HCT116 (cell line): ENCODE measurements around the gene AMOTL2. TPM values are rescaled to one million over a fixed set of nuclear protein-coding genes. Genes with fewer than 3 reads are reported as not detected.

Experiments
- ATAC-seq: fragments of 200-7000 bp; cut with Tn5 transposase; 2 replicates; pipeline ENCODE4 v1.9.1; 2020; ENCODE audit warnings: mild to moderate bottlenecking, moderate library complexity
- BruUV-seq: library from RNA; stranded (reverse); fragments of 400-500 nt; replicated peaks from 2 replicates; lab custom pipeline; 2021; lab: Mats Ljungman, UMichigan
- CTCF ChIA-PET: fragments of 300-600 bp; sonication (Branson Sonifier 250); formaldehyde crosslinking; loops from one replicate; lab custom pipeline; 2021; ENCODE audit warnings: antibody characterized with exemption; lab: Charles Lee
- POLR2A ChIA-PET: fragments of 300-600, 350-600 bp; sonication (Branson Sonifier 250); formaldehyde crosslinking; loops from one replicate; lab custom pipeline; 2021; ENCODE audit warnings: antibody characterized with exemption; lab: Charles Lee
- RAD21 ChIA-PET, 2 experiments: fragments of 300-600 bp; sonication (Branson Sonifier 250); formaldehyde crosslinking; loops; one replicate each; lab custom pipeline; 2023; ENCODE audit warnings: low total read pairs in 2 of 2; ENCODE audit not compliant: uncharacterized antibody in 2 of 2, unreplicated experiment in 2 of 2, low non-redundant PET in 1 of 2; lab: Charles Lee
- DNase-seq: peaks from one replicate; pipeline ENCODE4 v3.0.0-alpha.2; 2010; ENCODE audit warnings: low read depth, low spot score
- H2AFZ ChIP-seq: fragments of 200-600 bp; shearing (Covaris generic), sonication (generic); 2 replicates; pipeline ENCODE4 v1.6.1; 2017; ENCODE audit warnings: low read depth, mixed run types, mixed read lengths, antibody characterized with exemption, low read length; ENCODE audit not compliant: poor library complexity, severe bottlenecking
- H3K27ac ChIP-seq: 2 replicates; pipeline ENCODE4 v1.5.1; 2012; ENCODE audit warnings: low read depth, low read length
- H3K27me3 ChIP-seq: fragments of 200-600 bp; sonication (generic); 2 replicates; pipeline ENCODE4 v1.6.1; 2016; ENCODE audit warnings: mixed run types, low read length, mixed read lengths; ENCODE audit not compliant: insufficient read depth
- H3K36me3 ChIP-seq, 2 experiments: fragments of 200-500 bp in 1 of 2; fragments of 200-600 bp in 1 of 2; sonication (Bioruptor generic) in 1 of 2; sonication (generic) in 1 of 2; 2 replicates each; pipeline versions ENCODE4 v1.5.1 to v1.6.1; 2014 to 2016; ENCODE audit warnings: low read length in 2 of 2, inconsistent platforms in 1 of 2, mixed read lengths in 1 of 2, mixed run types in 1 of 2; ENCODE audit not compliant: insufficient read depth in 2 of 2, control insufficient read depth in 1 of 2
- H3K4me1 ChIP-seq, 2 experiments: fragments of 200-600 bp in 1 of 2; sonication (generic) in 1 of 2; 2 replicates each; pipeline versions ENCODE4 v1.5.1 to v1.6.1; 2012 to 2017; ENCODE audit warnings: low read length in 2 of 2, inconsistent platforms in 1 of 2, mild to moderate bottlenecking in 1 of 2, mixed read lengths in 1 of 2, mixed run types in 1 of 2, moderate library complexity in 1 of 2; ENCODE audit not compliant: insufficient read depth in 2 of 2, control insufficient read depth in 1 of 2
- H3K4me2 ChIP-seq: fragments of 200-600 bp; sonication (generic); 2 replicates; pipeline ENCODE4 v1.6.1; 2017; ENCODE audit warnings: mixed run types, low read length, mixed read lengths
- H3K4me3 ChIP-seq, 2 experiments: fragments of 200-600 bp in 1 of 2; sonication (generic) in 1 of 2; replicated peaks in 1 of 2; 2 replicates each; pipeline ENCODE4 v1.5.1; 2011 to 2016; ENCODE audit warnings: low read length in 2 of 2, control low read depth in 1 of 2, low read depth in 1 of 2, mild to moderate bottlenecking in 1 of 2, mixed read lengths in 1 of 2, mixed run types in 1 of 2
- H3K79me2 ChIP-seq: fragments of 200-600 bp; sonication (generic); 2 replicates; pipeline ENCODE4 v1.6.1; 2017; ENCODE audit warnings: mild to moderate bottlenecking, mixed run types, low read length, moderate library complexity, mixed read lengths; ENCODE audit not compliant: insufficient read depth
- H3K9ac ChIP-seq: fragments of 200-600 bp; sonication (generic); 2 replicates; pipeline ENCODE4 v1.6.1; 2016; ENCODE audit warnings: low read length, mixed read lengths
- H3K9me2 ChIP-seq: fragments of 200-600 bp; sonication (generic), shearing (Covaris generic); 2 replicates; pipeline ENCODE4 v1.6.1; 2017; ENCODE audit warnings: mixed run types, mild to moderate bottlenecking, moderate library complexity; ENCODE audit not compliant: insufficient read depth
- H3K9me3 ChIP-seq, 2 experiments: fragments of 200-500 bp in 1 of 2; fragments of 200-600 bp in 1 of 2; sonication (Bioruptor generic) in 1 of 2; sonication (generic) in 1 of 2; 2 replicates each; pipeline ENCODE4 v1.6.1; 2014 to 2017; ENCODE audit warnings: low read length in 2 of 2, mixed read lengths in 2 of 2, inconsistent platforms in 1 of 2, low read depth in 1 of 2, mild to moderate bottlenecking in 1 of 2, mixed run types in 1 of 2, moderate library complexity in 1 of 2; ENCODE audit not compliant: control insufficient read depth in 1 of 2, insufficient read depth in 1 of 2
- H4K20me1 ChIP-seq: fragments of 200-600 bp; sonication (generic), shearing (Covaris generic); 2 replicates; pipeline ENCODE4 v1.6.1; 2017; ENCODE audit warnings: mixed run types, mild to moderate bottlenecking, moderate library complexity; ENCODE audit not compliant: insufficient read depth
- CBX3 ChIP-seq: IDR thresholded peaks from 2 replicates; pipeline ENCODE4 v1.6.1; 2012; ENCODE audit warnings: low read depth
- CEBPB ChIP-seq: IDR thresholded peaks from 2 replicates; pipeline ENCODE4 v1.6.1; 2012; ENCODE audit warnings: low read depth
- EGR1 ChIP-seq: IDR thresholded peaks from 2 replicates; pipeline ENCODE4 v1.6.1; 2012; ENCODE audit warnings: low read depth
- ELF1 ChIP-seq: IDR thresholded peaks from 2 replicates; pipeline ENCODE4 v1.6.1; 2012; ENCODE audit warnings: low read depth, borderline replicate concordance
- EZH2 ChIP-seq: fragments of 200-600 bp; sonication (generic); IDR thresholded peaks from 2 replicates; pipeline ENCODE4 v1.6.1; 2017; ENCODE audit warnings: antibody characterized with exemption, mixed run types
- EZH2phosphoT487 ChIP-seq: fragments of 200-600 bp; IDR thresholded peaks from 2 replicates; pipeline ENCODE4 v1.6.1; 2018; ENCODE audit warnings: antibody characterized with exemption, borderline replicate concordance
- FOSL1 ChIP-seq: IDR thresholded peaks from 2 replicates; pipeline ENCODE4 v1.6.1; 2012; ENCODE audit warnings: low read depth
- JUND ChIP-seq: IDR thresholded peaks from 2 replicates; pipeline ENCODE4 v1.6.1; 2012
- POLR2A ChIP-seq: IDR thresholded peaks from 2 replicates; pipeline ENCODE4 v1.7.0; 2011; ENCODE audit warnings: borderline replicate concordance; ENCODE audit not compliant: insufficient read depth, insufficient read length; ENCODE audit errors: extremely low read depth
- RAD21 ChIP-seq: IDR thresholded peaks from 2 replicates; pipeline ENCODE4 v1.6.1; 2012; ENCODE audit warnings: low read depth, mild to moderate bottlenecking
- SIN3A ChIP-seq: IDR thresholded peaks from 2 replicates; pipeline ENCODE4 v1.6.1; 2012; ENCODE audit warnings: low read depth
- SRF ChIP-seq: IDR thresholded peaks from 2 replicates; pipeline ENCODE4 v1.6.1; 2012; ENCODE audit warnings: low read depth
- TCF7L2 ChIP-seq: IDR thresholded peaks from 2 replicates; pipeline ENCODE4 v1.7.0; 2011; ENCODE audit warnings: borderline replicate concordance, inconsistent platforms; ENCODE audit not compliant: insufficient read depth, insufficient read length; ENCODE audit errors: extremely low read depth
- YY1 ChIP-seq: IDR thresholded peaks from 2 replicates; pipeline ENCODE4 v1.6.1; 2011; ENCODE audit warnings: low read length, low read depth, moderate library complexity, mild to moderate bottlenecking; ENCODE audit not compliant: insufficient replicate concordance; ENCODE audit errors: extremely low read depth
- ZNF274 ChIP-seq: fragments of 200-500 bp; sonication (Bioruptor generic); IDR thresholded peaks from 2 replicates; pipeline ENCODE4 v1.6.1; 2014; ENCODE audit warnings: mild to moderate bottlenecking, low read depth, low read length, inconsistent platforms
- intact Hi-C: fragments of 100-400 bp; cut with micrococcal nuclease; formaldehyde crosslinking; loops from 2 replicates; pipeline ENCODE4 v1.10.0; 2022
- total RNA-seq: library from RNA; stranded (reverse); gene quantifications from one replicate; pipeline ENCODE4 v1.2.1, GENCODE V29; 2021; ENCODE audit not compliant: unreplicated experiment
- TF ChIP-seq, protein P1 (sequence below): IDR thresholded peaks from 2 replicates; pipeline ENCODE4 v1.6.1; 2012; ENCODE audit warnings: low read depth
- TF ChIP-seq, protein P2 (sequence below), 3 experiments: fragments of 200-600 bp in 1 of 3; sonication (generic) in 1 of 3; IDR thresholded peaks in 2 of 3; conservative IDR thresholded peaks in 1 of 3; 2 replicates each; pipeline ENCODE4 v1.5.1; 2012 to 2017; ENCODE audit warnings: low read depth in 2 of 3, low read length in 2 of 3, antibody characterized with exemption in 1 of 3, borderline replicate concordance in 1 of 3, control low read depth in 1 of 3, mild to moderate bottlenecking in 1 of 3, mixed read lengths in 1 of 3, mixed run types in 1 of 3, moderate library complexity in 1 of 3; ENCODE audit not compliant: insufficient read depth in 1 of 3
- TF ChIP-seq, protein P3 (sequence below): IDR thresholded peaks from 2 replicates; pipeline ENCODE4 v1.6.1; 2011; ENCODE audit warnings: mild to moderate bottlenecking, low read length, moderate library complexity; ENCODE audit not compliant: insufficient replicate concordance; ENCODE audit errors: extremely low read depth
- TF ChIP-seq, protein P4 (sequence below): IDR thresholded peaks from 2 replicates; pipeline ENCODE4 v1.6.1; 2012

Gene AMOTL2
- total RNA-seq, 1 experiment from 2014 or later = 54.0 TPM

DNA sequence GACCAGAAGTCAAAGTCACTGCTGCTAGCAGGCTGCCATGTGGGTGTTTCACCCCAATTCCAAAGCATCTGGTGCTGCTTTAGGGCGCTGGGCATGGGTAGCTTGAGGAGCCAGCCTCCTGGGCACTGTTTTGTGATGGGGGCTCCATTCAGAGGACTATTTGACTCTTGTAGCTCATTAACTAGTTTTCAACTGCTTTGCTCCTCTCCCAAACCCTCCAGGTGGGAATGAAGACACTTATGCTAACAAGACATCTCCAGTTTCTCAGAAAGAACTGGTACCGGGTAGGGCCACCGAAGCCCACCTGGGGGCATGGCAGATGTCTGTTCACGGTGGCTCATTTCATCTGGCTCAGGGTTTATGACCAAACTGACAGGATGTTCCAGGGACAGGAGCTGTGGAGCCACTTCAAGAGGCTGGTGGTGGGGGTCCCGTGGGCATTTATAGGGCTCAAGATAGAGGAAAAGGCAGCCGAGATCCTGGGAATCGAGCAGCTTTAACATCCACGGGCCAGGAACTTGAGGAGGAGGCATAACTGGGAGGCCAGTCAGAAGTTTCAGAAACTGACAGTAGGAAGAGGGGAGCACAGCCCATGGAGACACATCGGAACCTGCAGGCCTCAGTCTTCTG is 17.7 kb downstream of the AMOTL2 start:
- ATAC-seq (no peak), DNase-seq (no peak)
- H4K20me1 ChIP-seq = no peaks in the 10 kb centered on the region
- peaks cover 17 to 59% of the 10 kb centered on the region in 2 experiments; a peak in 3 of 4 replicates for H3K36me3 ChIP-seq
- TF ChIP-seq EZH2phosphoT487 = no peak
- no peak for TF ChIP-seq EZH2
- TF ChIP-seq, protein P1, sequence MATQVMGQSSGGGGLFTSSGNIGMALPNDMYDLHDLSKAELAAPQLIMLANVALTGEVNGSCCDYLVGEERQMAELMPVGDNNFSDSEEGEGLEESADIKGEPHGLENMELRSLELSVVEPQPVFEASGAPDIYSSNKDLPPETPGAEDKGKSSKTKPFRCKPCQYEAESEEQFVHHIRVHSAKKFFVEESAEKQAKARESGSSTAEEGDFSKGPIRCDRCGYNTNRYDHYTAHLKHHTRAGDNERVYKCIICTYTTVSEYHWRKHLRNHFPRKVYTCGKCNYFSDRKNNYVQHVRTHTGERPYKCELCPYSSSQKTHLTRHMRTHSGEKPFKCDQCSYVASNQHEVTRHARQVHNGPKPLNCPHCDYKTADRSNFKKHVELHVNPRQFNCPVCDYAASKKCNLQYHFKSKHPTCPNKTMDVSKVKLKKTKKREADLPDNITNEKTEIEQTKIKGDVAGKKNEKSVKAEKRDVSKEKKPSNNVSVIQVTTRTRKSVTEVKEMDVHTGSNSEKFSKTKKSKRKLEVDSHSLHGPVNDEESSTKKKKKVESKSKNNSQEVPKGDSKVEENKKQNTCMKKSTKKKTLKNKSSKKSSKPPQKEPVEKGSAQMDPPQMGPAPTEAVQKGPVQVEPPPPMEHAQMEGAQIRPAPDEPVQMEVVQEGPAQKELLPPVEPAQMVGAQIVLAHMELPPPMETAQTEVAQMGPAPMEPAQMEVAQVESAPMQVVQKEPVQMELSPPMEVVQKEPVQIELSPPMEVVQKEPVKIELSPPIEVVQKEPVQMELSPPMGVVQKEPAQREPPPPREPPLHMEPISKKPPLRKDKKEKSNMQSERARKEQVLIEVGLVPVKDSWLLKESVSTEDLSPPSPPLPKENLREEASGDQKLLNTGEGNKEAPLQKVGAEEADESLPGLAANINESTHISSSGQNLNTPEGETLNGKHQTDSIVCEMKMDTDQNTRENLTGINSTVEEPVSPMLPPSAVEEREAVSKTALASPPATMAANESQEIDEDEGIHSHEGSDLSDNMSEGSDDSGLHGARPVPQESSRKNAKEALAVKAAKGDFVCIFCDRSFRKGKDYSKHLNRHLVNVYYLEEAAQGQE = no peak
- TF ChIP-seq TCF7L2 = no peak
- TF ChIP-seq, protein P2, sequence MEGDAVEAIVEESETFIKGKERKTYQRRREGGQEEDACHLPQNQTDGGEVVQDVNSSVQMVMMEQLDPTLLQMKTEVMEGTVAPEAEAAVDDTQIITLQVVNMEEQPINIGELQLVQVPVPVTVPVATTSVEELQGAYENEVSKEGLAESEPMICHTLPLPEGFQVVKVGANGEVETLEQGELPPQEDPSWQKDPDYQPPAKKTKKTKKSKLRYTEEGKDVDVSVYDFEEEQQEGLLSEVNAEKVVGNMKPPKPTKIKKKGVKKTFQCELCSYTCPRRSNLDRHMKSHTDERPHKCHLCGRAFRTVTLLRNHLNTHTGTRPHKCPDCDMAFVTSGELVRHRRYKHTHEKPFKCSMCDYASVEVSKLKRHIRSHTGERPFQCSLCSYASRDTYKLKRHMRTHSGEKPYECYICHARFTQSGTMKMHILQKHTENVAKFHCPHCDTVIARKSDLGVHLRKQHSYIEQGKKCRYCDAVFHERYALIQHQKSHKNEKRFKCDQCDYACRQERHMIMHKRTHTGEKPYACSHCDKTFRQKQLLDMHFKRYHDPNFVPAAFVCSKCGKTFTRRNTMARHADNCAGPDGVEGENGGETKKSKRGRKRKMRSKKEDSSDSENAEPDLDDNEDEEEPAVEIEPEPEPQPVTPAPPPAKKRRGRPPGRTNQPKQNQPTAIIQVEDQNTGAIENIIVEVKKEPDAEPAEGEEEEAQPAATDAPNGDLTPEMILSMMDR (IDR thresholded peaks at IDR 0.05 in 2 of 3, conservative IDR thresholded peaks at IDR 0.05 in 1 of 3; ENCODE audit: borderline replicate concordance in 1 of 3, insufficient read depth in 1 of 3, low read depth in 2 of 3, low read length in 2 of 3) = no peak
- no peak for TF ChIP-seq FOSL1
- no peak for TF ChIP-seq SIN3A
- no peak for TF ChIP-seq CBX3
- TF ChIP-seq, protein P3, sequence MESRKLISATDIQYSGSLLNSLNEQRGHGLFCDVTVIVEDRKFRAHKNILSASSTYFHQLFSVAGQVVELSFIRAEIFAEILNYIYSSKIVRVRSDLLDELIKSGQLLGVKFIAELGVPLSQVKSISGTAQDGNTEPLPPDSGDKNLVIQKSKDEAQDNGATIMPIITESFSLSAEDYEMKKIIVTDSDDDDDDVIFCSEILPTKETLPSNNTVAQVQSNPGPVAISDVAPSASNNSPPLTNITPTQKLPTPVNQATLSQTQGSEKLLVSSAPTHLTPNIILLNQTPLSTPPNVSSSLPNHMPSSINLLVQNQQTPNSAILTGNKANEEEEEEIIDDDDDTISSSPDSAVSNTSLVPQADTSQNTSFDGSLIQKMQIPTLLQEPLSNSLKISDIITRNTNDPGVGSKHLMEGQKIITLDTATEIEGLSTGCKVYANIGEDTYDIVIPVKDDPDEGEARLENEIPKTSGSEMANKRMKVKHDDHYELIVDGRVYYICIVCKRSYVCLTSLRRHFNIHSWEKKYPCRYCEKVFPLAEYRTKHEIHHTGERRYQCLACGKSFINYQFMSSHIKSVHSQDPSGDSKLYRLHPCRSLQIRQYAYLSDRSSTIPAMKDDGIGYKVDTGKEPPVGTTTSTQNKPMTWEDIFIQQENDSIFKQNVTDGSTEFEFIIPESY = no peak
- TF ChIP-seq RAD21 = no peak
- no peak for TF ChIP-seq ELF1
- TF ChIP-seq, protein P4, sequence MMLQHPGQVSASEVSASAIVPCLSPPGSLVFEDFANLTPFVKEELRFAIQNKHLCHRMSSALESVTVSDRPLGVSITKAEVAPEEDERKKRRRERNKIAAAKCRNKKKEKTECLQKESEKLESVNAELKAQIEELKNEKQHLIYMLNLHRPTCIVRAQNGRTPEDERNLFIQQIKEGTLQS = no peak
- no peak for TF ChIP-seq SRF
- TF ChIP-seq CEBPB = no peak
- TF ChIP-seq EGR1 = no peak
- TF ChIP-seq ZNF274 = no peak
- TF ChIP-seq JUND = no peak
- TF ChIP-seq YY1 = no peak
- no peak for TF ChIP-seq POLR2A
- H3K27me3 ChIP-seq = no peaks in the 10 kb centered on the region
- H3K79me2 ChIP-seq = peaks cover 17% of the 10 kb centered on the region
- H2AFZ ChIP-seq = no peak overlapping the region
- H3K9me2 ChIP-seq = no peaks in the 10 kb centered on the region
- H3K27ac ChIP-seq = no peak overlapping the region
- RAD21 ChIA-PET = no interaction called here
- H3K4me1 ChIP-seq = peaks cover 43 to 82% of the 10 kb centered on the region in 2 experiments
- no peaks in the 10 kb centered on the region for H3K9me3 ChIP-seq
- BruUV-seq = TSS peak; percentile 27
- intact Hi-C loops = loop anchor here (5.0 kb wide), 1 partner anchor 116 kb away; no protein-coding TSS in a partner anchor
- H3K4me2 ChIP-seq = no peak overlapping the region
- CTCF ChIA-PET = no interaction called here
- no peak overlapping the region for H3K4me3 ChIP-seq
- 0 out of 2 replicates have a peak overlapping the region, but pooled peaks have one; percentile 59 for H3K9ac ChIP-seq
- POLR2A ChIA-PET = interaction anchor here (1.7 kb wide), 1 partner anchor 8 kb away, joined by 3 read pairs; no protein-coding TSS in a partner anchor
